GM12878 (cell line): Measurements from ENCODE around the gene MS4A6E. TPM values are rescaled to one million over a fixed set of nuclear protein-coding genes. Genes with fewer than 3 reads are reported as not detected.

Experiments used
- ATAC-seq: fragments of 200-7000 bp; cut with Tn5 transposase; 3 replicates; pipeline ENCODE4 v1.9.1; 2020; ENCODE audit warnings: mild to moderate bottlenecking, moderate library complexity
- BruUV-seq: library from RNA; stranded (reverse); fragments of 400-500 nt; replicated peaks from 2 replicates; lab custom pipeline; 2021; lab: Mats Ljungman, UMichigan
- CTCF ChIA-PET: fragments of 300-600 bp; sonication (Branson Sonifier 250); formaldehyde crosslinking; extraction: SDS; loops from one replicate; lab custom pipeline; 2021; ENCODE audit warnings: inconsistent platforms; lab: Yijun Ruan, JAX
- POLR2A ChIA-PET: fragments of 350-600 bp; formaldehyde crosslinking; extraction: SDS; loops from one replicate; lab custom pipeline; 2021; ENCODE audit warnings: inconsistent platforms; lab: Charles Lee
- RAD21 ChIA-PET: fragments of 300-600 bp; sonication (Branson Sonifier 250); formaldehyde crosslinking; loops from one replicate; lab custom pipeline; 2023; ENCODE audit warnings: antibody characterized with exemption; ENCODE audit not compliant: unreplicated experiment; lab: Charles Lee
- SMC1A ChIA-PET: fragments of 300-600 bp; sonication (Branson Sonifier 250); formaldehyde crosslinking; loops from one replicate; lab custom pipeline; 2023; ENCODE audit not compliant: unreplicated experiment, uncharacterized antibody; lab: Charles Lee
- DNase-seq: peaks from one replicate; pipeline ENCODE4 v3.0.0-alpha.2; 2011; ENCODE audit warnings: low read depth, low spot score
- FAIRE-seq: peaks from 3 replicates; lab custom pipeline; 2011; peaks lifted over from hg19 to GRCh38; lab: Jason Lieb, UNC
- H2AFZ ChIP-seq: 2 replicates; pipeline ENCODE4 v1.6.0; 2011; ENCODE audit warnings: low read depth, low read length, control low read depth; ENCODE audit not compliant: control insufficient read depth
- H3K27ac ChIP-seq: 2 replicates; pipeline ENCODE4 v1.5.1; 2011; ENCODE audit warnings: control low read depth; ENCODE audit not compliant: control insufficient read depth, insufficient read depth
- H3K27me3 ChIP-seq, 2 experiments: replicated peaks in 1 of 2; 2 replicates each; pipeline versions ENCODE4 v1.6.0 to v1.6.1; 2011; ENCODE audit warnings: low read length in 1 of 2; ENCODE audit not compliant: control insufficient read depth in 2 of 2, insufficient read depth in 2 of 2
- H3K36me3 ChIP-seq, 2 experiments: 2 replicates each; pipeline ENCODE4 v1.5.1; 2011; ENCODE audit warnings: low read length in 1 of 2; ENCODE audit not compliant: control insufficient read depth in 2 of 2, insufficient read depth in 2 of 2
- H3K4me1 ChIP-seq: 2 replicates; pipeline ENCODE4 v1.6.1; 2011; ENCODE audit warnings: mild to moderate bottlenecking, low read length, moderate library complexity, mixed read lengths; ENCODE audit not compliant: control insufficient read depth, insufficient read depth
- H3K4me2 ChIP-seq: 2 replicates; pipeline ENCODE4 v1.6.0; 2011; ENCODE audit warnings: control low read depth; ENCODE audit not compliant: control insufficient read depth, insufficient read depth
- H3K4me3 ChIP-seq: fragments of 200-600 bp; sonication (generic); 2 replicates; pipeline ENCODE4 v1.5.1; 2016
- H3K79me2 ChIP-seq: 2 replicates; pipeline ENCODE4 v1.6.0; 2011; ENCODE audit warnings: low read length; ENCODE audit not compliant: control insufficient read depth, insufficient read depth
- H3K9ac ChIP-seq: 2 replicates; pipeline ENCODE4 v1.8.0; 2011; ENCODE audit warnings: low read length, control low read depth, mixed read lengths; ENCODE audit not compliant: control insufficient read depth, insufficient read depth
- H3K9me3 ChIP-seq: replicated peaks from 3 replicates; pipeline ENCODE4 v1.5.1; 2011; ENCODE audit warnings: mild to moderate bottlenecking, low read length; ENCODE audit not compliant: control insufficient read depth, insufficient read depth
- H4K20me1 ChIP-seq: 2 replicates; pipeline ENCODE4 v1.6.0; 2011; ENCODE audit not compliant: control insufficient read depth, insufficient read depth
- EZH2 ChIP-seq: IDR thresholded peaks from 2 replicates; pipeline ENCODE4 v1.6.1; 2012; ENCODE audit warnings: low read depth, mild to moderate bottlenecking, control low read depth, inconsistent platforms, low read length, borderline replicate concordance; ENCODE audit not compliant: control insufficient read depth
- MYB ChIP-seq: fragments of 150-350 bp; IDR thresholded peaks from 2 replicates; pipeline ENCODE4 v1.6.1; 2014; ENCODE audit warnings: mild to moderate bottlenecking, low read depth, low read length, borderline replicate concordance
- NBN ChIP-seq: fragments of 450-650 bp; IDR thresholded peaks from 2 replicates; pipeline ENCODE4 v1.6.1; 2016
- NFXL1 ChIP-seq: fragments of 450-650 bp; IDR thresholded peaks from 2 replicates; pipeline ENCODE4 v1.6.1; 2017; ENCODE audit warnings: antibody characterized with exemption, mild to moderate bottlenecking, borderline replicate concordance
- POLR2AphosphoS2 ChIP-seq: IDR thresholded peaks from 2 replicates; pipeline ENCODE4 v1.6.1; 2011; ENCODE audit warnings: low read depth, mild to moderate bottlenecking, low read length, improper control_type of control experiment, moderate library complexity
- POLR2AphosphoS5 ChIP-seq: IDR thresholded peaks from 2 replicates; pipeline ENCODE4 v1.6.1; 2011; ENCODE audit warnings: mild to moderate bottlenecking, low read length, inconsistent platforms
- RAD21 ChIP-seq: IDR thresholded peaks from 2 replicates; pipeline ENCODE4 v1.6.1; 2011; ENCODE audit warnings: mild to moderate bottlenecking, low read depth, low read length, moderate library complexity; ENCODE audit not compliant: insufficient read depth
- RBBP5 ChIP-seq: fragments of 200-600 bp; sonication (generic); conservative IDR thresholded peaks from 2 replicates; pipeline ENCODE4 v1.6.1; 2016
- SIX5 ChIP-seq: IDR thresholded peaks from 2 replicates; pipeline ENCODE4 v1.6.1; 2011; ENCODE audit warnings: mild to moderate bottlenecking, low read depth, low read length, moderate library complexity; ENCODE audit not compliant: severe bottlenecking
- SUZ12 ChIP-seq: fragments of 200-600 bp; sonication (generic); IDR thresholded peaks from one replicate; pipeline ENCODE4 v1.6.1; 2018; ENCODE audit warnings: antibody characterized with exemption, mild to moderate bottlenecking; ENCODE audit not compliant: unreplicated experiment
- TARDBP ChIP-seq: IDR thresholded peaks from 2 replicates; pipeline ENCODE4 v1.6.1; 2016; ENCODE audit warnings: borderline replicate concordance
- TCF7 ChIP-seq: IDR thresholded peaks from 2 replicates; pipeline ENCODE4 v1.6.1; 2014; ENCODE audit warnings: antibody characterized with exemption, borderline replicate concordance
- YBX1 ChIP-seq: fragments of 450-650 bp; IDR thresholded peaks from 2 replicates; pipeline ENCODE4 v1.6.1; 2016; ENCODE audit warnings: antibody characterized with exemption
- ZNF207 ChIP-seq: fragments of 450-650 bp; IDR thresholded peaks from 2 replicates; pipeline ENCODE4 v1.6.1; 2014; ENCODE audit warnings: antibody characterized with exemption, mild to moderate bottlenecking, borderline replicate concordance
- WGBS: methylation state at CpG from one replicate; pipeline ENCODE4 v1.1.6; 2016; ENCODE audit warnings: low lambda C conversion rate; ENCODE audit not compliant: insufficient replicate concordance, insufficient coverage; ENCODE audit errors: missing lambda C conversion rate; 5-methylcytosine and 5-hydroxymethylcytosine counted together
- in situ Hi-C: fragments of 300-500 bp; cut with MboI; formaldehyde crosslinking; loops from 9 replicates; pipeline ENCODE4 v1.14.3; 2018; ENCODE audit warnings: mixed read lengths
- intact Hi-C: fragments of 100-400 bp; cut with micrococcal nuclease; formaldehyde crosslinking; loops from one replicate; pipeline ENCODE4 v1.14.2; 2022; ENCODE audit not compliant: unreplicated experiment
- polyA plus RNA-seq, 11 experiments: library from polyadenylated mRNA; depleted of rRNA in 4 of 11; unstranded in 6 of 11; stranded (reverse) in 5 of 11; fragments of >200 nt; fragmentation: Nextera tagmentation in 4 of 11; fragmentation: Illumina TruSeq in 1 of 11; extraction: Ambion mirVana in 4 of 11; extraction: Trizol in 1 of 11; gene quantifications; 1 replicate in 1 of 11; 2 replicates in 10 of 11; pipeline versions ENCODE4 v1.2.1 to v1.2.3, GENCODE V29; 2011 to 2016; ENCODE audit warnings: inconsistent platforms in 2 of 11, missing spikeins in 2 of 11, low read depth in 1 of 11
- total RNA-seq, 4 experiments: library from RNA; depleted of rRNA in 3 of 4; stranded (reverse); fragments of >200 nt in 3 of 4; fragmentation: Illumina TruSeq in 1 of 4; extraction: Trizol in 1 of 4; gene quantifications; 2 replicates each; pipeline versions ENCODE4 v1.2.1 to v1.2.3, GENCODE V29; 2013 to 2021
- TF ChIP-seq, protein P1 (sequence below): fragments of 450-650 bp; IDR thresholded peaks from 2 replicates; pipeline ENCODE4 v1.6.1; 2016; ENCODE audit warnings: mild to moderate bottlenecking
- TF ChIP-seq, protein P2 (sequence below): fragments of 450-650 bp; IDR thresholded peaks from 2 replicates; pipeline ENCODE4 v1.6.1; 2016; ENCODE audit warnings: mild to moderate bottlenecking

The MS4A6E gene
- total and polyA plus RNA-seq, 10 of the 15 experiments (the other 5 are each of a cell fraction or from before 2014, with no cell fraction given): 0.14 to 0.86 (median 0.47) TPM; not detected in 5

DNA sequence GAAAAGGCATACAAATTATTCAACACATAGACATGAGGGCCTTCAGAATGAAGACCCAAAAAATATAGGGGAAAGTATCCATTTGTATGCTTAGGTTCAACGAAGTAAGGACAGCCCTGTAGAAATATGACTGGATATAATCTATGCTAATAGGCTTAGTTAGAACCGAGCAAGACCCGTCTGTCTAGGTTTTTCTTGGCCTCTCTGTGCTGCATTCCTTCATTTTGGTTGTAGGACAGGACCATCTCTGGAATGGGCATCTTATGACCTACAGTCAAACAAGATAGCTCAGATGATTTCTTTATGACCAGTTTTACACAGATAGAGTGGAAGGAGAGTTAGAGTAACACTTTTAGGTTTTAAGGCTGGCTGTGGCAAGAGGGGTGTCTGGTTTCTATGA is 45.7 kb downstream of the MS4A6E start:
- no peak overlapping the region for H3K9ac ChIP-seq
- H2AFZ ChIP-seq: no peak overlapping the region
- TF ChIP-seq POLR2AphosphoS5 (no peak), ZNF207 (no peak), NBN (no peak), RAD21 (no peak), TCF7 (no peak), YBX1 (no peak), TARDBP (no peak), NFXL1 (no peak), RBBP5 (no peak), EZH2 (no peak), POLR2AphosphoS2 (no peak), MYB (no peak), SIX5 (no peak), SUZ12 (no peak)
- TF ChIP-seq, protein P1, sequence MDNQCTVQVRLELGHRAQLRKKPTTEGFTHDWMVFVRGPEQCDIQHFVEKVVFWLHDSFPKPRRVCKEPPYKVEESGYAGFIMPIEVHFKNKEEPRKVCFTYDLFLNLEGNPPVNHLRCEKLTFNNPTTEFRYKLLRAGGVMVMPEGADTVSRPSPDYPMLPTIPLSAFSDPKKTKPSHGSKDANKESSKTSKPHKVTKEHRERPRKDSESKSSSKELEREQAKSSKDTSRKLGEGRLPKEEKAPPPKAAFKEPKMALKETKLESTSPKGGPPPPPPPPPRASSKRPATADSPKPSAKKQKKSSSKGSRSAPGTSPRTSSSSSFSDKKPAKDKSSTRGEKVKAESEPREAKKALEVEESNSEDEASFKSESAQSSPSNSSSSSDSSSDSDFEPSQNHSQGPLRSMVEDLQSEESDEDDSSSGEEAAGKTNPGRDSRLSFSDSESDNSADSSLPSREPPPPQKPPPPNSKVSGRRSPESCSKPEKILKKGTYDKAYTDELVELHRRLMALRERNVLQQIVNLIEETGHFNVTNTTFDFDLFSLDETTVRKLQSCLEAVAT: no peak
- TF ChIP-seq, protein P2, sequence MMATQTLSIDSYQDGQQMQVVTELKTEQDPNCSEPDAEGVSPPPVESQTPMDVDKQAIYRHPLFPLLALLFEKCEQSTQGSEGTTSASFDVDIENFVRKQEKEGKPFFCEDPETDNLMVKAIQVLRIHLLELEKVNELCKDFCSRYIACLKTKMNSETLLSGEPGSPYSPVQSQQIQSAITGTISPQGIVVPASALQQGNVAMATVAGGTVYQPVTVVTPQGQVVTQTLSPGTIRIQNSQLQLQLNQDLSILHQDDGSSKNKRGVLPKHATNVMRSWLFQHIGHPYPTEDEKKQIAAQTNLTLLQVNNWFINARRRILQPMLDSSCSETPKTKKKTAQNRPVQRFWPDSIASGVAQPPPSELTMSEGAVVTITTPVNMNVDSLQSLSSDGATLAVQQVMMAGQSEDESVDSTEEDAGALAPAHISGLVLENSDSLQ: no peak
- intact Hi-C loops: no loop called here
- DNase-seq (no peak), ATAC-seq (no peak), FAIRE-seq (no peak)
- peaks cover 8% of the 10 kb centered on the region; the same call in 2 of the 3 replicates for H3K9me3 ChIP-seq
- peaks cover 10% of the 10 kb centered on the region for H3K4me1 ChIP-seq
- no peak overlapping the region for H3K27ac ChIP-seq
- no peaks in the 10 kb centered on the region for H3K79me2 ChIP-seq
- SMC1A ChIA-PET: interaction anchor here (11.1 to 11.3 kb wide), 2 partner anchors 8 to 86 kb away, joined by 124 to 298 read pairs; partner anchors contain the start of genes MS4A1 and MS4A7
- WGBS: 92% methylated on average over 3 of the region's 3 CpGs
- in situ Hi-C loops: no loop called here
- RAD21 ChIA-PET: interaction anchor here (0.7 to 1.0 kb wide), 2 partner anchors 83 to 542 kb away, joined by 3 read pairs; partner anchors contain the start of gene MS4A1
- H3K4me3 ChIP-seq: no peak overlapping the region
- H3K27me3 ChIP-seq: no peaks in the 10 kb centered on the region
- no peak overlapping the region for H3K4me2 ChIP-seq
- CTCF ChIA-PET: interaction anchor here (2.1 to 3.6 kb wide), 2 partner anchors 10 to 83 kb away, joined by 5 to 16 read pairs; partner anchors contain the start of gene MS4A1
- H4K20me1 ChIP-seq: no peaks in the 10 kb centered on the region
- no TSS peak for BruUV-seq
- POLR2A ChIA-PET: interaction anchor here (1.2 kb wide), 1 partner anchor 83 kb away, joined by 5 read pairs; the partner anchor contains the start of gene MS4A1
- no peaks in the 10 kb centered on the region for H3K36me3 ChIP-seq
